A673 (cell line): ENCODE measurements around the gene PSMD3. TPM values are rescaled to one million over a fixed set of nuclear protein-coding genes. Genes with fewer than 3 reads are reported as not detected.

ENCODE experiments used
- BruUV-seq: library from RNA; stranded (reverse); fragments of 400-500 nt; replicated peaks from 2 replicates; lab custom pipeline; 2021; lab: Mats Ljungman, UMichigan
- CTCF ChIA-PET: fragments of 300-600 bp; sonication (Branson Sonifier 250); formaldehyde crosslinking; loops from one replicate; lab custom pipeline; 2022; ENCODE audit warnings: antibody characterized with exemption; lab: Charles Lee
- POLR2A ChIA-PET: fragments of 300-600 bp; sonication (Branson Sonifier 250); formaldehyde crosslinking; loops from one replicate; lab custom pipeline; 2022; ENCODE audit warnings: antibody characterized with exemption; ENCODE audit not compliant: low non-redundant PET; lab: Charles Lee
- DNase-seq: peaks from one replicate; pipeline ENCODE4 v3.0.0-alpha.2; 2015; ENCODE audit warnings: low spot score
- H3K27ac ChIP-seq: fragments of 200-600 bp; sonication (generic); 2 replicates; pipeline ENCODE4 v1.5.1; 2016; ENCODE audit warnings: mixed run types, low read depth, mild to moderate bottlenecking, mixed read lengths, antibody characterized with exemption, low read length; ENCODE audit not compliant: poor library complexity, severe bottlenecking
- H3K27me3 ChIP-seq: fragments of 200-600 bp; sonication (generic); replicated peaks from 2 replicates; pipeline ENCODE4 v1.6.1; 2017; ENCODE audit warnings: mixed run types, low read depth, mild to moderate bottlenecking, mixed read lengths, antibody characterized with exemption, low read length; ENCODE audit not compliant: insufficient read depth, poor library complexity
- H3K36me3 ChIP-seq: fragments of 200-600 bp; sonication (generic); 2 replicates; pipeline ENCODE4 v1.6.1; 2016; ENCODE audit warnings: mixed run types, mild to moderate bottlenecking, mixed read lengths, antibody characterized with exemption, low read length; ENCODE audit not compliant: insufficient read depth, poor library complexity, severe bottlenecking
- H3K4me1 ChIP-seq: fragments of 200-600 bp; sonication (generic); 2 replicates; pipeline ENCODE4 v1.6.1; 2017; ENCODE audit warnings: mixed run types, mild to moderate bottlenecking, mixed read lengths, antibody characterized with exemption, low read length; ENCODE audit not compliant: insufficient read depth, poor library complexity, severe bottlenecking
- H3K4me3 ChIP-seq: fragments of 200-600 bp; sonication (generic); 2 replicates; pipeline ENCODE4 v1.5.1; 2016; ENCODE audit warnings: low read depth, mixed run types, mild to moderate bottlenecking, mixed read lengths, low read length; ENCODE audit not compliant: poor library complexity, severe bottlenecking
- H3K9me3 ChIP-seq: fragments of 200-600 bp; sonication (generic); 2 replicates; pipeline ENCODE4 v1.6.1; 2016; ENCODE audit warnings: mixed run types, low read depth, mild to moderate bottlenecking, mixed read lengths, antibody characterized with exemption, low read length; ENCODE audit not compliant: poor library complexity, severe bottlenecking
- CTCF ChIP-seq: fragments of 300-800, 200-600 bp; sonication (generic); conservative IDR thresholded peaks from 2 replicates; pipeline ENCODE4 v1.5.1; 2017; ENCODE audit warnings: low read depth, mild to moderate bottlenecking, antibody characterized with exemption, low read length, moderate library complexity, mixed read lengths
- EZH2 ChIP-seq: fragments of 200-600 bp; sonication (generic); IDR thresholded peaks from 2 replicates; pipeline ENCODE4 v1.6.1; 2017; ENCODE audit warnings: borderline replicate concordance, low read depth, mild to moderate bottlenecking, mixed read lengths, antibody characterized with exemption, low read length; ENCODE audit not compliant: poor library complexity, severe bottlenecking
- intact Hi-C: fragments of 100-400 bp; cut with micrococcal nuclease; formaldehyde crosslinking; loops from one replicate; pipeline ENCODE4 v1.10.0; 2022; ENCODE audit not compliant: unreplicated experiment
- total RNA-seq: library from RNA; stranded (reverse); gene quantifications from 2 replicates; pipeline ENCODE4 v1.2.3, GENCODE V29; 2021

PSMD3 gene
- total RNA-seq, 1 experiment from 2014 or later, result 161 TPM

GRCh38 chr17:40014375-40014980 is 33.9 kb downstream of the PSMD3 start:
- ChIA-PET POLR2A (no interaction called here), CTCF (interaction anchor here (0.8 kb wide), 1 partner anchor 72 kb away, joined by 3 read pairs; no protein-coding TSS in a partner anchor)
- intact Hi-C loops, result loop anchor here (10.0 kb wide), 1 partner anchor 280 kb away; no protein-coding TSS in a partner anchor
- no peak for DNase-seq
- H3K27me3 ChIP-seq, result no peaks in the 10 kb centered on the region
- no peaks in the 10 kb centered on the region for H3K9me3 ChIP-seq
- BruUV-seq, result no TSS peak
- no peak overlapping the region for H3K4me3 ChIP-seq
- H3K4me1 ChIP-seq, result no peaks in the 10 kb centered on the region
- TF ChIP-seq CTCF, result no peak
- no peak for TF ChIP-seq EZH2
- no peak overlapping the region for H3K27ac ChIP-seq
- H3K36me3 ChIP-seq, result no peaks in the 10 kb centered on the region

- Histone ChIP-seq H3K27ac (no peak within 1 kb of the TSS), H3K36me3 (no peaks in the 10 kb centered on the region), H3K27me3 (no peaks in the 10 kb centered on the region), H3K4me1 (no peaks in the 10 kb centered on the region), H3K9me3 (no peaks in the 10 kb centered on the region), H3K4me3 (no peak within 1 kb of the TSS)
- no peak for TF ChIP-seq CTCF
- no peak for TF ChIP-seq EZH2
- no TSS peak for BruUV-seq
- DNase-seq, result no peak
- intact Hi-C loops, result loop anchor here (10.0 kb wide), 1 partner anchor 280 kb away; no protein-coding TSS in a partner anchor
- POLR2A ChIA-PET, result no interaction called here
- CTCF ChIA-PET, result interaction anchor here (0.8 kb wide), 1 partner anchor 71 kb away, joined by 3 read pairs; no protein-coding TSS in a partner anchor
Observed at GRCh38 chr17:40015005-40015997, 34.7 kb downstream of the PSMD3 start, which contains the start of gene CSF3. Gene CSF3, plus strand, starts transcription at chr17:40015440. Its CDS starts 35 bp downstream, at chr17:40015475.

- POLR2A ChIA-PET, result no interaction called here
- intact Hi-C loops, result loop anchor here (10.0 kb wide), 1 partner anchor 279 kb away; no protein-coding TSS in a partner anchor
- BruUV-seq, result no TSS peak
Observed at GRCh38 chr17:40015998-40016985, 35.7 kb downstream of the PSMD3 start.

More at GRCh38 chr17:40015998-40016985, 35.7 kb downstream of the PSMD3 start:
- Histone ChIP-seq H3K27me3 (no peaks in the 10 kb centered on the region), H3K36me3 (no peaks in the 10 kb centered on the region), H3K4me1 (no peaks in the 10 kb centered on the region), H3K27ac (no peak overlapping the region), H3K4me3 (no peak overlapping the region), H3K9me3 (no peaks in the 10 kb centered on the region)
- CTCF ChIA-PET, result no interaction called here
- no peak for DNase-seq
- TF ChIP-seq CTCF, result no peak
- TF ChIP-seq EZH2, result no peak
